Amniotic stem cell (primary cell): ENCODE measurements around the gene DOK7.
"Not testable (repeated sequence)": the region's sequence is repeated elsewhere in the genome, so short reads cannot be mapped to it uniquely, and the experiment has no call there.

ENCODE experiments used
- DNase-seq: peaks from one replicate; lab custom pipeline; 2025; lab: John Stamatoyannopoulos, UW

DOK7 gene

GRCh38 chr4:3502941-3503936 is 40.1 kb downstream of the DOK7 start:
- DNase-seq: no peak

GRCh38 chr4:3505231-3505630 is 42.1 kb downstream of the DOK7 start:
- no peak for DNase-seq

- no peak for DNase-seq
Measured at GRCh38 chr4:3508542-3508941, 45.4 kb downstream of the DOK7 start.

GRCh38 chr4:3510481-3510880 is 47.4 kb downstream of the DOK7 start:
- no peak for DNase-seq

- DNase-seq: no peak
Measured at GRCh38 chr4:3511187-3511586, 48.1 kb downstream of the DOK7 start.

- not testable (repeated sequence) for DNase-seq
Measured at GRCh38 chr4:3511601-3512000, 48.5 kb downstream of the DOK7 start.

GRCh38 chr4:3512279-3512678 is 49.2 kb downstream of the DOK7 start:
- no peak for DNase-seq

- DNase-seq: no peak
Measured at GRCh38 chr4:3512719-3513118, 49.6 kb downstream of the DOK7 start.

GRCh38 chr4:3513807-3514206 is 50.7 kb downstream of the DOK7 start:
- DNase-seq: no peak

- no peak for DNase-seq
Measured at GRCh38 chr4:3514221-3514780, 51.2 kb downstream of the DOK7 start.

- DNase-seq: no peak
Measured at GRCh38 chr4:3514806-3515501, 51.8 kb downstream of the DOK7 start.

- no peak for DNase-seq
Measured at GRCh38 chr4:3515646-3516045, 52.5 kb downstream of the DOK7 start.

- DNase-seq: no peak
Measured at GRCh38 chr4:3516061-3516835, 53.1 kb downstream of the DOK7 start.

GRCh38 chr4:3516836-3517730 is 54.0 kb downstream of the DOK7 start:
- DNase-seq: no peak

- DNase-seq: no peak
Measured at GRCh38 chr4:3517731-3518510, 54.8 kb downstream of the DOK7 start.

GRCh38 chr4:3518511-3518880 is 55.4 kb downstream of the DOK7 start:
- no peak for DNase-seq

- no peak for DNase-seq
Measured at GRCh38 chr4:3518941-3519340, 55.8 kb downstream of the DOK7 start.

- no peak for DNase-seq
Measured at GRCh38 chr4:3519468-3520264, 56.6 kb downstream of the DOK7 start.

GRCh38 chr4:3520276-3520675 is 57.2 kb downstream of the DOK7 start:
- no peak for DNase-seq
